Breast epithelium (tissue), 4 donors: Measurements from ENCODE around the gene ZNF814. TPM values are rescaled to one million over a fixed set of nuclear protein-coding genes. Genes with fewer than 3 reads are reported as not detected.
"Not testable (repeated sequence)": the region's sequence is repeated elsewhere in the genome, so short reads cannot be mapped to it uniquely, and the experiment has no call there.

ENCODE experiments used
- DNase-seq, 2 donors: peaks; one replicate each; pipeline ENCODE4 v3.0.0-alpha.2; 2019; ENCODE audit warnings: low spot score in 2 of 2
- H3K27ac ChIP-seq, 2 donors: fragments of 200-600 bp; sonication (generic) in 1 of 2; one replicate each; pipeline ENCODE4 v1.5.1; 2016 to 2019; ENCODE audit warnings: mild to moderate bottlenecking in 1 of 2
- H3K27me3 ChIP-seq, 2 donors: fragments of 200-600 bp; sonication (generic) in 1 of 2; one replicate each; pipeline versions ENCODE4 v1.5.1 to v1.6.0; 2017 to 2019; ENCODE audit warnings: control low read depth in 1 of 2, mild to moderate bottlenecking in 1 of 2
- H3K36me3 ChIP-seq: fragments of 200-600 bp; one replicate; pipeline ENCODE4 v1.5.1; 2019
- H3K4me1 ChIP-seq, 2 donors: fragments of 200-600 bp; sonication (generic); one replicate each; pipeline ENCODE4 v1.5.1; 2016 to 2019; ENCODE audit warnings: control low read depth in 1 of 2
- H3K4me3 ChIP-seq, 3 donors: fragments of 200-600 bp; sonication (generic); 1 replicate in 2 of 3; 2 replicates in 1 of 3; pipeline ENCODE4 v1.5.1; 2016 to 2019; ENCODE audit warnings: mild to moderate bottlenecking in 3 of 3, moderate library complexity in 2 of 3
- H3K9me3 ChIP-seq, 2 donors: fragments of 200-600 bp; sonication (generic) in 1 of 2; one replicate each; pipeline ENCODE4 v1.5.1; 2016 to 2019; ENCODE audit warnings: control low read depth in 1 of 2
- CTCF ChIP-seq, 3 donors: fragments of 450-650 bp; IDR thresholded peaks; one replicate each; pipeline ENCODE4 v1.5.1; 2016 to 2017; ENCODE audit warnings: antibody characterized with exemption in 3 of 3, mild to moderate bottlenecking in 3 of 3, moderate library complexity in 3 of 3
- POLR2A ChIP-seq: fragments of 450-650 bp; IDR thresholded peaks from one replicate; pipeline ENCODE4 v1.6.1; 2016; ENCODE audit warnings: antibody characterized with exemption, mild to moderate bottlenecking, moderate library complexity
- POLR2AphosphoS5 ChIP-seq, 3 donors: sonication (generic); formaldehyde crosslinking; IDR thresholded peaks; one replicate each; pipeline ENCODE4 v1.6.1; 2017; ENCODE audit warnings: antibody characterized with exemption in 3 of 3
- intact Hi-C: fragments of 100-400 bp; cut with DNase I; formaldehyde crosslinking; loops from one replicate; pipeline ENCODE4 v1.15.1; 2023; ENCODE audit warnings: low total_unique reads
- total RNA-seq, 3 donors: library from RNA; depleted of rRNA; stranded (reverse); fragments of >200 nt; gene quantifications; one replicate each; pipeline ENCODE4 v1.1.0, GENCODE V29; 2016

Gene ZNF814
- total RNA-seq, 3 donors from 2014 or later = 4.8 to 26.1 (median 17.0) TPM

- intact Hi-C loops = no loop called here
- peak; percentile 62 to 64 for DNase-seq
- H3K27ac ChIP-seq = peak within 1 kb of the TSS; percentile 46 to 53
- H3K9me3 ChIP-seq = peaks cover 0 to 24% of the 10 kb centered on the region in 2 donors
- peak within 1 kb of the TSS; percentile 29 to 61 (median 48) for H3K4me3 ChIP-seq
- H3K27me3 ChIP-seq = no peaks in the 10 kb centered on the region
- no peaks in the 10 kb centered on the region for H3K4me1 ChIP-seq
- H3K36me3 ChIP-seq = no peaks in the 10 kb centered on the region
- TF ChIP-seq POLR2AphosphoS5 (IDR thresholded peaks at IDR 0.05) (no peak), POLR2A (no peak), CTCF (IDR thresholded peaks at IDR 0.05) (peak in 1 of 3 donors; percentile 38)
Observed at GRCh38 chr19:57830071-57830602, 58.7 kb downstream of the ZNF814 start, which contains the start of gene ZNF587B. Gene ZNF587B (plus strand): TSS chr19:57830299. CDS start chr19:57830529, 230 bp downstream.

- Histone ChIP-seq H3K4me1 (no peaks in the 10 kb centered on the region), H3K9me3 (peaks cover 0 to 24% of the 10 kb centered on the region in 2 donors), H3K4me3 (no peak overlapping the region), H3K27me3 (no peaks in the 10 kb centered on the region), H3K36me3 (no peaks in the 10 kb centered on the region), H3K27ac (no peak overlapping the region)
- intact Hi-C loops = no loop called here
- no peak for DNase-seq
- TF ChIP-seq CTCF (IDR thresholded peaks at IDR 0.05) = no peak
- TF ChIP-seq POLR2A = no peak
- no peak for TF ChIP-seq POLR2AphosphoS5 (IDR thresholded peaks at IDR 0.05)
Observed at GRCh38 chr19:57829316-57829715, 59.5 kb downstream of the ZNF814 start.

GRCh38 chr19:57825511-57825910, 63.3 kb downstream of the ZNF814 start:
- peaks cover 0 to 4% of the 10 kb centered on the region in 2 donors for H3K4me1 ChIP-seq
- H3K4me3 ChIP-seq = no peak overlapping the region
- intact Hi-C loops = no loop called here
- DNase-seq = no peak
- no peaks in the 10 kb centered on the region for H3K27me3 ChIP-seq
- H3K9me3 ChIP-seq = peaks cover 0 to 18% of the 10 kb centered on the region in 2 donors
- no peak for TF ChIP-seq POLR2A
- no peak for TF ChIP-seq POLR2AphosphoS5 (IDR thresholded peaks at IDR 0.05)
- TF ChIP-seq CTCF (IDR thresholded peaks at IDR 0.05) = no peak
- H3K36me3 ChIP-seq = no peaks in the 10 kb centered on the region
- H3K27ac ChIP-seq = no peak overlapping the region

- H3K27ac ChIP-seq, H3K27me3 ChIP-seq, intact Hi-C loops, H3K9me3 ChIP-seq, H3K4me1 ChIP-seq, DNase-seq, H3K4me3 ChIP-seq, H3K36me3 ChIP-seq: not testable (repeated sequence)
Observed at GRCh38 chr19:57823608-57824007, 65.2 kb downstream of the ZNF814 start.

- H3K9me3 ChIP-seq, H3K27me3 ChIP-seq, H3K4me3 ChIP-seq, H3K4me1 ChIP-seq, H3K27ac ChIP-seq, H3K36me3 ChIP-seq, intact Hi-C loops, DNase-seq: not testable (repeated sequence)
Observed at GRCh38 chr19:57823155-57823554, 65.7 kb downstream of the ZNF814 start.

- intact Hi-C loops, H3K36me3 ChIP-seq, H3K4me1 ChIP-seq, H3K4me3 ChIP-seq, H3K27ac ChIP-seq, H3K27me3 ChIP-seq, DNase-seq, H3K9me3 ChIP-seq: not testable (repeated sequence)
Observed at GRCh38 chr19:57821501-57821900, 67.3 kb downstream of the ZNF814 start.

- H3K27me3 ChIP-seq, H3K27ac ChIP-seq, DNase-seq, intact Hi-C loops, H3K9me3 ChIP-seq, H3K36me3 ChIP-seq, H3K4me1 ChIP-seq: not testable (repeated sequence)
- peak overlapping the region in 1 of 3 donors; percentile 95 for H3K4me3 ChIP-seq
Observed at GRCh38 chr19:57821095-57821494, 67.7 kb downstream of the ZNF814 start.
